ENCODE results near the gene HSFX3.
"Not testable (repeated sequence)": the region's sequence is repeated elsewhere in the genome, so short reads cannot be mapped to it uniquely, and the experiment has no call there.

Gene HSFX3

DNA sequence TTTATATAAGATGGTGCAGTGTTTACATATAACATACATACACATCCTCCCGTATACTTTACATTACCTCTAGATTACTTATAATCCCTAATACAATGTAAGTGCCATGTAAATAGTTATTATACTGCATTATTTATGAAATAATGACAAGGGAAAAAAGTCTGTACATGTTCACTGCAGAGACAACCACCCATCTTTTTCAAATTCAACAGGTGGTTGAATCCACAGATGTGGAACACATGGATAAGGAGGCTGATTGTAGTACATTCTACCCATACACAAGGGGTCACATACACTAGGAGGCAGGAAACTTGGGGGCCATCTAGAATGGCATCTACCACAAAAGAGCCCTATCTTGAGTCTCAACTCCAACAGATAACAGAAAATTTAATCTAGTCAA lies 41.3 kb downstream of the HSFX3 start:
- TF ChIP-seq FOXP2 (optimal IDR thresholded peaks at IDR 0.05; ENCODE audit: control extremely low read depth, extremely low read length, insufficient read depth) (no peak), EZH2 (IDR thresholded peaks at IDR 0.05) (no peak)
- DNase-seq (ENCODE audit: low read depth, low spot score) = no peak
- Histone ChIP-seq H3K27ac (no peak overlapping the region), H3K9me3 (ENCODE audit: low read depth, low read length) (no peaks in the 10 kb centered on the region), H3K9ac (ENCODE audit: insufficient read length) (no peak overlapping the region), H3K4me3 (no peak overlapping the region), H3K36me3 (ENCODE audit: insufficient read depth, low read length) (no peaks in the 10 kb centered on the region)

GRCh38 chrX:149506349-149506748 lies 43.4 kb downstream of the HSFX3 start:
- TF ChIP-seq FOXP2 (optimal IDR thresholded peaks at IDR 0.05; ENCODE audit: control extremely low read depth, extremely low read length, insufficient read depth) (no peak), POLR2AphosphoS5 (IDR thresholded peaks at IDR 0.05; ENCODE audit: borderline replicate concordance, low read depth, low read length) (no peak)
- no peak overlapping the region for H3K4me3 ChIP-seq
- no peak for DNase-seq (ENCODE audit: low read depth, low spot score)

DNA sequence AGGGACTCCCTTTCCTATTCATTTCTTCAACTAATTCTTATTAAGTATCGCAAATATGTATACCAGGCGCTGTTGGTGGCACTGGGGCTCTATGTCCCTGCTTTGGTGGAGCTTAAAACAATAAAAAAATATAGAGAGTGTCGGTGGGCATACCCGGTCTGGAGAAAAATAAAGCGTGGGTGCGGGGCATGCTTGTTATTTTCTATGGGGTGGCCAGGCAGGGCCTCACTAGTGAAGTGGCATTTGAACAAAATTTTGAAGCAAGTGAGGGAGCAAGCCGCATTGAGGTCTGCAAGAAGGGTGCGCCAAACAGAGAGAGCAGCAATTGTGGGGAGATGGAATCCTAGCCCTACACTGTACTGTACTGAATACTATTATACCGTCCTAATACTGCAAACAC lies 44.1 kb downstream of the HSFX3 start:
- DNase-seq (ENCODE audit: low read depth, low spot score) = no peak
- H3K36me3 ChIP-seq (ENCODE audit: insufficient read depth, low read length) = no peaks in the 10 kb centered on the region
- H3K9ac ChIP-seq (ENCODE audit: insufficient read length) = no peak overlapping the region
- H3K4me3 ChIP-seq = peak overlapping the region; percentile 77
- H3K9me3 ChIP-seq (ENCODE audit: low read depth, low read length) = no peaks in the 10 kb centered on the region
- TF ChIP-seq FOXP2 (optimal IDR thresholded peaks at IDR 0.05; ENCODE audit: control extremely low read depth, extremely low read length, insufficient read depth) (no peak), POLR2AphosphoS5 (IDR thresholded peaks at IDR 0.05; ENCODE audit: borderline replicate concordance, low read depth, low read length) (no peak)
- no peak overlapping the region for H3K27ac ChIP-seq

More at GRCh38 chrX:149506349-149506748, 43.4 kb downstream of the HSFX3 start:
- Histone ChIP-seq H3K36me3 (ENCODE audit: insufficient read depth, low read length) (no peaks in the 10 kb centered on the region), H3K9me3 (ENCODE audit: low read depth, low read length) (no peaks in the 10 kb centered on the region), H3K9ac (ENCODE audit: insufficient read length) (no peak overlapping the region), H3K27ac (no peak overlapping the region)

- TF ChIP-seq EZH2 (IDR thresholded peaks at IDR 0.05) = no peak
- peak; percentile 63 for TF ChIP-seq POLR2AphosphoS5 (IDR thresholded peaks at IDR 0.05; ENCODE audit: borderline replicate concordance, low read depth, low read length)
- no peak for DNase-seq (ENCODE audit: low read depth, low spot score)
- Histone ChIP-seq H3K27ac (no peak within 1 kb of the TSS), H3K36me3 (ENCODE audit: insufficient read depth, low read length) (no peaks in the 10 kb centered on the region), H3K9ac (ENCODE audit: insufficient read length) (peak within 1 kb of the TSS; percentile 45), H3K4me3 (peak within 1 kb of the TSS; percentile 77), H3K9me3 (ENCODE audit: low read depth, low read length) (no peaks in the 10 kb centered on the region)
These were observed 44.6 kb downstream of the HSFX3 start, which contains the start of gene IDS for GRCh38 chrX:149504915-149505651. Gene IDS (minus strand): TSS chrX:149505306. CDS start chrX:149505137, 169 bp downstream.

GRCh38 chrX:149504226-149504914 lies 45.4 kb downstream of the HSFX3 start:
- no peak for DNase-seq (ENCODE audit: low read depth, low spot score)
- Histone ChIP-seq H3K9me3 (ENCODE audit: low read depth, low read length) (no peaks in the 10 kb centered on the region), H3K4me3 (peak overlapping the region; percentile 77), H3K9ac (ENCODE audit: insufficient read length) (peak overlapping the region; percentile 45), H3K36me3 (ENCODE audit: insufficient read depth, low read length) (no peaks in the 10 kb centered on the region), H3K27ac (no peak overlapping the region)
- TF ChIP-seq EZH2 (IDR thresholded peaks at IDR 0.05) (no peak), FOXP2 (optimal IDR thresholded peaks at IDR 0.05; ENCODE audit: control extremely low read depth, extremely low read length, insufficient read depth) (no peak), POLR2AphosphoS5 (IDR thresholded peaks at IDR 0.05; ENCODE audit: borderline replicate concordance, low read depth, low read length) (no peak)

- not testable (repeated sequence) for H3K27ac ChIP-seq; H3K9me3 ChIP-seq (ENCODE audit: low read depth, low read length); H3K36me3 ChIP-seq (ENCODE audit: insufficient read depth, low read length); H3K4me3 ChIP-seq; DNase-seq (ENCODE audit: low read depth, low spot score); H3K9ac ChIP-seq (ENCODE audit: insufficient read length)
These were observed 46.3 kb downstream of the HSFX3 start for GRCh38 chrX:149503446-149503845.

DNA sequence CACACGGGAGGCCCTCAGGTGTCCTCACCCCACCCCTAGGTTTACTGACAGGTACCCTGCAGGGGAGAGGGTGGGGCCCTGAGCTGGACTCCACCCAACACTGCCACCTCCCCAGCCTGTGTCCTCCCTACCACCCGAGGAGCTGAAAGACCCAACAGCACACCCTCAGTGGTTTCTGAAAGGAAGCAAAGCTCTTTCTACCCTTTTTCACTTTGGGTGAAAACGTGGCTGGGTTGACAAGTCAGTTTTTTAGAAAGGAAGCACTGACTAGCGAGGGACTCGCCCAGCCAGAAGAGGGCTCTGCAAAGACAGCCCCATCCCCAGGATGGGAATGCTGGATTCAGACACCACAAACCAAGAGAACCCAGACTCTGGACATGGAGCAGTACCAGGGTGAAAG lies 46.8 kb downstream of the HSFX3 start:
- H3K27ac ChIP-seq; H3K9me3 ChIP-seq (ENCODE audit: low read depth, low read length); H3K9ac ChIP-seq (ENCODE audit: insufficient read length); H3K4me3 ChIP-seq; DNase-seq (ENCODE audit: low read depth, low spot score); H3K36me3 ChIP-seq (ENCODE audit: insufficient read depth, low read length): not testable (repeated sequence)

- Histone ChIP-seq H3K27ac (no peak overlapping the region), H3K9ac (ENCODE audit: insufficient read length) (no peak overlapping the region), H3K4me3 (no peak overlapping the region), H3K9me3 (ENCODE audit: low read depth, low read length) (no peaks in the 10 kb centered on the region), H3K36me3 (ENCODE audit: insufficient read depth, low read length) (peaks cover 8% of the 10 kb centered on the region; the same call in 1 of the 2 replicates)
- DNase-seq (ENCODE audit: low read depth, low spot score) = no peak
- no peak for TF ChIP-seq FOXP2 (optimal IDR thresholded peaks at IDR 0.05; ENCODE audit: control extremely low read depth, extremely low read length, insufficient read depth)
- no peak for TF ChIP-seq POLR2AphosphoS5 (IDR thresholded peaks at IDR 0.05; ENCODE audit: borderline replicate concordance, low read depth, low read length)
- no peak for TF ChIP-seq EZH2 (IDR thresholded peaks at IDR 0.05)
These were observed 50.0 kb downstream of the HSFX3 start for GRCh38 chrX:149499766-149500165.

DNA sequence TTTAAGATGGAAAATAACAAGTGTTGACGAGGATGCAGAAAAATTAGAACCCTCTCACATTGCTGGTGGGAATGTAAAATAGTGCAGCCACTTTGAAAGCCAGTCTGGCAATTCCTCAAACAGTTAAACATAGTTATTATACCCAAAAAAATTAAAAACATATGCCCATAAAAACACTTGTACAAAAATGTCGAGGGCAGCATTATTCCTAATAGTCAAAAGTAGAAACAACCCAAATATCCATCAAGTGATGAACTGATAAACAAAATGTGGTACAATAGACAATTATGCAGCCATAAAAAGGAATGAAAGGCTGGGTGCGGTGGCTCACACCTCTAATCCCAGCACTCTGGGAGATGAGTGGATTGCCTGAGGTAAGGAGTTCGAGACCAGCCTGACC lies 51.0 kb downstream of the HSFX3 start:
- TF ChIP-seq POLR2AphosphoS5 (IDR thresholded peaks at IDR 0.05; ENCODE audit: borderline replicate concordance, low read depth, low read length) = no peak
- no peak for TF ChIP-seq EZH2 (IDR thresholded peaks at IDR 0.05)
- no peak for TF ChIP-seq FOXP2 (optimal IDR thresholded peaks at IDR 0.05; ENCODE audit: control extremely low read depth, extremely low read length, insufficient read depth)
- DNase-seq (ENCODE audit: low read depth, low spot score) = no peak
- Histone ChIP-seq H3K27ac (no peak overlapping the region), H3K4me3 (no peak overlapping the region), H3K36me3 (ENCODE audit: insufficient read depth, low read length) (peaks cover 8% of the 10 kb centered on the region; the same call in 1 of the 2 replicates), H3K9me3 (ENCODE audit: low read depth, low read length) (no peaks in the 10 kb centered on the region), H3K9ac (ENCODE audit: insufficient read length) (no peak overlapping the region)

Measured in SK-N-MC (cell line).